ENCODE measurements around the gene NXN.

DNA sequence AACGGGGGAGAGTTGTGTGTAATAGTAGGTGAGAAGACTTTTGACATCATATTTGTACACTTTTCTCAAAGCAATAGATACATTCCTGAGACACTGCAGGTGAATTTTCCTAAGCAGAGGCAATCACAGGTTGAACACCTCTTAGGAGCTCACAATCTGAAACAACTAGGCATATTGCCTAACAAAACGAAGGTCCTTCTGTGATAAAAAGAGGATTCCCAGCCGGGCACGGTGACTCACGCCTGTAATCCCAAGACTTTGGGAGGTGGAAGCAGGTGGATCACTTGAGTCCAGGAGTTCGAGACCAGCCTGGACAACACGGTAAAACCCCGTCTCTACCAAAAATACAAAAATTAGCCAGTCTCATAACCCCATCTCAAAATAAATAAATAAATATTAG lies 17.4 kb downstream of the NXN start:
- TF ChIP-seq, protein P1, sequence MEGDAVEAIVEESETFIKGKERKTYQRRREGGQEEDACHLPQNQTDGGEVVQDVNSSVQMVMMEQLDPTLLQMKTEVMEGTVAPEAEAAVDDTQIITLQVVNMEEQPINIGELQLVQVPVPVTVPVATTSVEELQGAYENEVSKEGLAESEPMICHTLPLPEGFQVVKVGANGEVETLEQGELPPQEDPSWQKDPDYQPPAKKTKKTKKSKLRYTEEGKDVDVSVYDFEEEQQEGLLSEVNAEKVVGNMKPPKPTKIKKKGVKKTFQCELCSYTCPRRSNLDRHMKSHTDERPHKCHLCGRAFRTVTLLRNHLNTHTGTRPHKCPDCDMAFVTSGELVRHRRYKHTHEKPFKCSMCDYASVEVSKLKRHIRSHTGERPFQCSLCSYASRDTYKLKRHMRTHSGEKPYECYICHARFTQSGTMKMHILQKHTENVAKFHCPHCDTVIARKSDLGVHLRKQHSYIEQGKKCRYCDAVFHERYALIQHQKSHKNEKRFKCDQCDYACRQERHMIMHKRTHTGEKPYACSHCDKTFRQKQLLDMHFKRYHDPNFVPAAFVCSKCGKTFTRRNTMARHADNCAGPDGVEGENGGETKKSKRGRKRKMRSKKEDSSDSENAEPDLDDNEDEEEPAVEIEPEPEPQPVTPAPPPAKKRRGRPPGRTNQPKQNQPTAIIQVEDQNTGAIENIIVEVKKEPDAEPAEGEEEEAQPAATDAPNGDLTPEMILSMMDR (conservative IDR thresholded peaks at IDR 0.05; ENCODE audit: low read depth, low read length), result no peak
- no peak for TF ChIP-seq EZH2 (IDR thresholded peaks at IDR 0.05; ENCODE audit: borderline replicate concordance, low read depth, low read length, poor library complexity, severe bottlenecking)

Data from A673 (cell line).